Measurements from ENCODE around the gene GIPC3.
"Not testable (repeated sequence)": the region's sequence is repeated elsewhere in the genome, so short reads cannot be mapped to it uniquely, and the experiment has no call there.

GIPC3 gene

DNA sequence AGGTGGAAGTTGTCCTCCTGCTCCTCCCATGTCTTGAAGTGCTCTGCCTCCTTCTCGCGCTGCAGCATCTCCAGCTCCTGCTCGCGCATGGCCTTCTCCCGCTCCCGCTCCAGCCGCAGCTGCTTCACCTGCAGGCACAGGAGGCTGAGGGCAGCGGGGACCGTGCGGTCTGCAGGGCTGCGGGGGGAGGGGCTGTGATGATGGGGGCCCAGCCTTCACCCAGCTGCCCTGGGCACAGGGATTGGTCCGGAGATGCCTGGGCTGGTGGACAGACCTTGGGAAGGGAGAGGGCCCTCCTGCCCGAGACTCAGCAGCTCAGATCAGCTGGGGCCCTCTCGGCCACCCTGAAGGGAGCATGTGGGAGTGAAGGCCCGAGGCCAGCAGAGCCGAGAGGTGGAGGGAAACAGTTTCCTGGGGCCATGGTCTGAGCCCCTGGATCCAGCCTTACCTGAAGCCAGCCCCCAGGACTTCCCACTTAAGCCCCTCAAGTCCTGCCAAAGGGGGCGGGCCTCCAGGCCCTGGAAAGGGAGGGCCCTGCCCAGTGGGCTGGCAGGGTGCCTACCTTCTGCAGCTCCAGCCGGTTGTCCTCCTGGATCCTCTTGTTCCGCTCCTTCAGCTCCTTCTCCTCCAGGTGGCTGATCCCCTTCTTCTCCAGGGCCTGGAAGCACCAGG, 35.0 kb downstream of the GIPC3 start:
- DNase-seq, result no peak

DNA sequence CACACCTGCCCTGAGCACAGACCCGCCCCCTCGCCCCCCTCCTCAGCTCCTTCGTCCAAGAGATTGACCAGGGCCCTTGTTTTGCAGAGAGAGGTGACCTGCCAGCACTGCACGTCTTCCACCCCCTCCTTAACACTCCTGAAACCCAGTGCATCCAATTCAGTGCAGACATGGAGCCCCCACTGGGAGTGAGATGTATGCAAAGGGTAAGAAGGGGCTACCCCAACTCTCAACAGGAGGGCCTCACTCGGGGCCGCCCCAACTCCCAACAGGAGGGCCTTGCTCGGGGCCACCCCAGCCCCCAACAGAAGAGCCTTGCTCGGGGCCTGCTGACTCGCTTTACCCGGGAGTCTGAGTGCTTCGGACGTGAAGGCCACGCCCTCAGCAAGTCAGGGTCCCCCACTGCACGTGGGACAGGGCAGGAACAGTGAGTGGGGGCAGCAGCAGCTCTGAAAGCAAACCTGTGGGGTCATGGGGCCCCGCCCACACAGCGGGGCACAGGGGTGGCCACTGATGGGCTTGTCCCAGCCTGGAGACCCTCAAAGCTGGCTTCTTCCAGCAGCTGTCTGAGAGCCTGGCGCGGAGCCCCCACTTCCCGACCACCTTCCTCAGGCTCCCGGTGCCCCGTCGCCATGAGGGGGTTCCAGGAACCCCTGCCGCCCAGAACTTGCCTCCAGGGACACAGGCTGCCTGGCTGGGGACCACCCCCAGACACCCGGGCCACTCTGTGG, 35.7 kb downstream of the GIPC3 start:
- no peak for DNase-seq

DNA sequence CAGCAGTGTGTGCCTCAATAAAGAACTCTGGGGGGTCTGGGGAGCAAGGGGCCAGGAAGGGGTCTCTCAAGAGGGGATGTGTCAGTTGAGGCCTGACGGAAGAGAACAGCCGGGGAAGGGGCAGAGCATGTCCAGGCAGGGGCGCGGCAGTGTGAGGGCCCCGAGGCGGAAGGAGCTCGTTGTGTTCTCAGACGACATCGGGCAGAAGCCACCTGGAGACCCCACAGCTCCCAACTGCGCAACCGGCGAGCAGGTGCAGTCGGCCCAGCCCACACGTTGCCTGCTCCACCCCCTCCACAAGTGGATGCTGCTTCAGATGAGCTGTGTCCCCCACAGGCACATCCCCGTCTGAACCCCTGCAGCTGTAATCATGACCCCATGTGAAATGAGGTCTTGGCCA, 36.4 kb downstream of the GIPC3 start:
- DNase-seq, result no peak

DNA sequence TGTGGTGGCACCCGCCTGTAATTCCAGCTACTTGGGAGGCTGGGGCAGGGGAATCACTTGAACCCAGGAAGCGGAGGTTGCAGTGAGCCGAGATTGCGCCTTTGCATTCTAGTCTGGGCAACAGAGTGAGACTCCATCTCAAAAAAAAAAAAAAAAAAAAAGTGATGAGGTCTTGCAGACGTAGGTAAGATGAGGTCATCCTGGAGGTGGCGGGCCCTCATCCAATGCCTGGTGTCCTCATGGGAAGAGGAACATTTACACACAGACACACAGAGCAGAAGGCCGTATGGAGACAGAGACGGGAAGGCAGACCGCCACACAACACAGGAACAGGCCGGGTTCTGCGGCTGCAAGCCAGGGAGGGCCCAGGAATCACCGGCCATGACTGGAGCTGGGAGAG, 36.9 kb downstream of the GIPC3 start:
- DNase-seq, result no peak

DNA sequence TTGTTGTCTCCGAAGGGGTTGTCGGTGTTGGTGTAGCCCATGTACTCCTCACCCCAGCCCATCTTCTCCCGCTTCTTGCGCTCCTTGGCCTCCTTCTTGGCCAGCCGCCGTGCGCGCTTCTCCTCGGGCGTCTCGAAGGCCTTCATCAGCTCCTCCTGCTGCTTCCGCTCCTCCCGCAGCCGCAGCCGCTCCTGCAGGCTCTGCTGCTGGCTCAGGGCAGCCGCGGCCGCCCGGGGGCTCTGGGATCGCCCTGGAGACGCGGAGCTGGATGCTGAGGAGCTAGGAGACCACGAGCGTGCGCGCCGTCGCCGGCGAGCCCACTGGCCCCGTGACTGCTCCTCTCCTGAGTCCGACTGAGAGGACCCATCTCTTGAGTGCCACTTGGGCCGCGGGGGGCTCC, 38.4 kb downstream of the GIPC3 start:
- DNase-seq, result no peak

DNA sequence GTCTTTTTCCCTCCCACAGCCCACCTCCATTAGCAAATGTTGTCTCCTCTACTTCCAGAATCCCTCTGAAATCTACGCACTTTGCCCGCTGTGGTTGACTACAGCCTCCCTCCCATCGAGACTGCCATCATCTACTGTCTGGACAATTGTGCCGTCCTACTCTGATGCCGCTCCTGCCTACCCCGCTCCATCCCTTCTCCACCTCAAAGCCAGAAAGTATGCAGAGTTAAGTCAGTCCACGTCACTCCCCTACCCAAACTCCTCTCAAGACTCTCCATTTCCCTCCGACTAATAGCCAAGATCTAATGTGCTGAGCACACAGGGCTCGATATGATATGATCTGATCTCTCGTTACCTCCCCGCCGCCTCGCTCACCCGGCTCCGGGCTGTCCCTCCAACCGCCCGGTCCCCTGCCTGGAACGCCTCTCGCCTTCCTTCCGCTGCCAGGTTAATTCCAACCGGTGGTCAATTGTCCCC, 40.8 kb downstream of the GIPC3 start:
- DNase-seq, result no peak

DNA sequence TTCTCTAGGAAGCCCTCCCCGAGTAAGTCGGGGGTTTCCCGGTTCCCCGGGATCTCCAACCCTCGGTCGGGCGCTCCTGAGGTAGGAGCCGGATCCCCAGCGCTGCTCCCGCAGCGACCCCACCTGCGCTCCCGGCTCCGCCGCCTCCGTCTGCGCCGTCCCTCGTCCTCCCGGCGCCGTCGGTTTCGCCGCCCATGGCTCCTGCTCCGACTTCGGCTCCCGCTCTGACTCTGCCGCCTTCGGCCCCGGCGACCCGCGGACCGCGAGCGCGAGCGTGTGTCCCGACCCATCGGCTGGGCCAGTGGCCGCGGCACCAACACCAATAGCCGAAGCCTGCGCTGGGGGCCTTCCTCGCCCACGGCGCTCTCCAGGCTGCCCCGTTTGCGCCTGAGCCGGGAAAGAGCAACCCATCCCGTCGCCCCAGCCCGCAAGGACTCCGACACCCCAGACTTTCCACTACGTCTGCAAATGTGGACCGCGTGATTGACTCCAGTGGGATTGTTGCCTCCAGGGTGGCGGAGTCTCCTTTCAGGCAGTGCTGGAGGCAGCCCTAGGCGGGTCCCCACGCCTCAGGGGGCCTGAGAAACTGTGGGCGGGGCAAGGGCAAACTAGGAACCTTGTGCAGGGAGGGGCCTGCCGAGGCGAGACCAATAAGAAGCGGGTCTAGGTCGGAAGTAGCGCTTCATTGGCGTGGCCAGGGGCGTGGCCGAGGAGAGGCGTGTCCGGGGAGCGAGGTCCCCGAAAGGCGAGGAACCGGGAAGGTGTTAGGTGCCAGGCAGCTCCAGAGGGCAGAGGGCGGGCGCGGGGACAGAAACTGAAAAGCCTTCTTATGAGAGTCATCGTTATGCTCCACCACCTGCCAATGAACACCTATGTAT, 41.4 kb downstream of the GIPC3 start, which contains the start of gene CACTIN:
Gene CACTIN, minus strand, starts transcription at position 318 of the 878 bp plus-strand sequence. Its CDS starts 28 bp downstream, at position 290.
- peak; percentile 87 to 97 for DNase-seq

DNA sequence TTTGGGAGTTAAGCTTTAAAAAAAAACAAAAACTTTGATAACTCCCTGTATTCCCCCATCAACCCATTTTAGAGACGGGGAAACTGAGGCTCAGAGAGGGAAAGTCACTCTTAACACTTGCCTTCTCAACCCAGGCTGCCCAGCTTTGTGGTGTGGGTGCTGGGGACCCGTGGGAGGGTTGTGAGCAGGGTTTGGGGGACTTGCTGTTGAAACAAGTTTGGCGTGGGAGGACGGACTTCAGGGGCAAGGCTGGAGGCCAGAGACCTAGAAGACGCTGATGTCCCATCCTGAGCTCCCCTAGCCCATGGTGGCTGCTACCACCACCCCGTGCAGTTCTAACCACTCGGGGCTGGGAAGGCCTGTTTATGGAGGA, 42.1 kb downstream of the GIPC3 start:
- no peak for DNase-seq

DNA sequence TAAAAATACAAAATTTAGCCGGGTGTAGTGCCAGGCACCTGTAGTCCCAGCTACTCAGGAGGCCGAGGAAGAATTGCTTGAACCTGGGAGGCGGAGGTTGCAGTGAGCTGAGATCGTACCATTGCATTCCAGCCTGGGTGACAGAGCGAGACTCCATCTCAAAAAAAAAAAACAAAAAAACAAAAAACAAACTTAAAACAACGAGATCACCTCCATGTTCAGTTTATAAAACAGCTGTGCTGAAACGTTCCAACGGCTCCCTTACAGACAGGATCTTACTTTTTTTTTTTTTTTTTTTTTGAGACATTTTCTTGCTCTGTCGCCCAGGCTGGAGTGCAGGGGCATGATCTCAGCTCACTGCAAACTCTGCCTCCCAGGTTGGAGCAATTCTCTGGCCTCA, 43.5 kb downstream of the GIPC3 start:
- DNase-seq, result not testable (repeated sequence)

DNA sequence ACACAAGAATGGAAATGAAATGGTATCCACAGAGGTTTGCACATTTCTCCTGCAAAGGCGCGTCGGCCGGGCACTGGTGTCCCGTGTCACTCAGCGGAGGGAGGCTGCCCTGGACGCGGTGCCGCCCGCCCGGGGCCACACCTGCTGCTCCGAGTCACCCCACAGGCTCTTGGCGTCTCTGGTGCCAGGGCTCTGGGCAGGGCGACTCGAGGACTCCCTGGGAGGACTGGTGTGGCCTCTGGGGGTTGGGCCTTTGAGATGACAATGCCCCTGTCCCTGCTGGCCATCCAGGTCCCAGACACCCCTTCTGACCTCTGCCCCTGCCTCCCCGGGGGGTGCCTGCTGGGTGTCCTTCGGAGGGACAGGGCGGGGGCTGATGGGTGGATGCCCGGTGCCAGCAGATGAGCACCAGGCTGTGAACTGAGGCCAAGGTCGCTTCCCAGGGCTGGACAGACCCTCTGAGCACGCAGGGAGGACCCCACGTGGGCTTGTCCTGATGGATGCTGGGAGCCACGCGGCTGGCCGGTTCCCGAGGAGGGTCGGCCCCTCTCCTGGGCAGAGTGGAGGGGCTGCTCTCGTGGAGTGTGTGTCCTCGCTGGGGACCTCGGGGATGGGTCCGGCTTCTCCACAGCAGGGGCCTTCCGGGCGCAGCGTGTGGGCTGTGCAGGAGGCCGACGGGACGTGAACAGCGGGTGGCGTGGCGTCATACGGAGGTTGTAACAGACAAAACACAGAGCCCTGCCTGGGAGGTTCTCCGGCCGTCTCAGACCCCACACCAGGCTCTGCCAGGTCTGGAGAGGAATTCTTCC, 46.0 kb downstream of the GIPC3 start:
- DNase-seq, result no peak

DNA sequence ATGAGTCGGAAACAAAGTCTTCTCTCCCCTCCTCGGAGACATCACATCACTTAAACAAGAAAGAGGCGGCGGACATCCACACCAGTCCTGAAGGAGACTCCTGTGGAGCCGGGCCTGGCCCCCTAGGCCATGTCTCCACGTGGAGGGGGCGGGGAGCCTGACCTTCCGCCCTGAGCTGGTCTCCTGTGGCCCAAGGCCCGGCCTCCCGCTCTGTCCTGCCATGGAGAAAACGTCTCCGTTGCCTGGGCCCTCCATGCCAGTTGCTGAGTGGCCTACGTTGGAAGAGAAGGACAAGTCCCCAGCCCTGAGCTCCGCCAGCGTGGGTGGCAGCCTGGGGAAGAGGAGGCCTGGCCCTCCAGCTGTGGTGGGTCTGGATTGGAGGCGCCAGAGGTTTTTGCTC, 46.8 kb downstream of the GIPC3 start:
- no peak for DNase-seq

DNA sequence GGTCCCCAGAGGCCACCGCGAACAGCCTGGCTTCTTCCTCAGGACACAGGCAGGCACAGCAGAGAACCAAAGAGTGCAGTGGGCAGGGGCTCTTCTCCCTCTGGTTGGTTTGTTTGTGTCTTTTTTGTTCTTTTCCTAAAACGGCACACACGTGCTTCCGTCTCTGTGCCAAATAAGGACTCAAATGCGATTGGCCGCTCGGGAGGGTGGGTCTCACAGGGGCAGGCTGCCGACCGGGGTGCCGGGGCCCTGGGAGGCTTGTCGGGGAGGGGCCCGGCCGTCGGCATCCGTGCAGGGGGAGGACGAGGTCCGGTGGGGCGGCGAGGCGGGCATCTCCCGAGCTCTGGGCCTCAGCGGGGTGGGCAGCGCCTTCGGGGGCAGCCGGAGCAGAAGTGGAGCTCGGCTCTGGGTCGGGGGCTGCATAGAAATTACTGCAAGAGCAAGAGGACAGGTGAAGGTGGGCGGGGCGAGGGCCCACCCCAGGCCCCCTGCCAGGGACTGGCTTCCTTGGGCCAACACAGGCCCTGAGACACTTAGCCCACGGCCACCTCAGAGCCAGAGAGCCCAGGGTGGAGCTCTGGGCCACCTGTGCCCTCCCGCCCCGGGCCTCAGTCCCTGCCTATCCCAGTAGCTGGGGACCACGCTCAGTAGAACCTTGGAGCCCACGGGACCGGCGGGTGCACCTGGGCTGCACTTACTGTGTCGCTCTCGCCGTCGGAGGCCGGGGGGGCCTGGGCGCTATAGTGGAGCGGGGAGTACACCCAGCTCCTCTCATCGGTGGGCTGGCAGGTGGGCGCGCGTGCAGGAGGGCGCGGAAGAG, 47.7 kb downstream of the GIPC3 start:
- DNase-seq, result no peak

DNA sequence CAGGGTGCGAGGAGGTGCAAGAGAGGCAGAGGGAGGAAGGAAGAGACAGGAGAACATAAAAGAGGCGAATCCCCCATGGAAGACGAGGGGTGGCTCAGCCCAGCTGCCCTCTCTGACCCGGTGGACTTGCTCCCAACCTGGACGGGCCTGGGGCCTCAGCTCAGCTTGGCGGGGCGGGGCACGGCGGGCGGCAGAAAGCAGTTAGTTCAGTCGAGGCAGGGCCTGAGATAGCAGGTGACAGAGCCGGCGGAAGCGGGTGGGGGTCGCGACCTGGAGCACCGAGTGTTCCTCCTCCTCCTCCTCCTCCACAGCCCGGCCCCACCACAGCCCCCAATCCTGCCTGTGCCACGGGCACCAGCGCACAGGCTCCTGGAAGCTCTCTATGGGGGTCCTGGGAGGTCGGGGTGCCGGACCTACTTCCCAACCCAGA, 48.3 kb downstream of the GIPC3 start:
- DNase-seq, result no peak

DNA sequence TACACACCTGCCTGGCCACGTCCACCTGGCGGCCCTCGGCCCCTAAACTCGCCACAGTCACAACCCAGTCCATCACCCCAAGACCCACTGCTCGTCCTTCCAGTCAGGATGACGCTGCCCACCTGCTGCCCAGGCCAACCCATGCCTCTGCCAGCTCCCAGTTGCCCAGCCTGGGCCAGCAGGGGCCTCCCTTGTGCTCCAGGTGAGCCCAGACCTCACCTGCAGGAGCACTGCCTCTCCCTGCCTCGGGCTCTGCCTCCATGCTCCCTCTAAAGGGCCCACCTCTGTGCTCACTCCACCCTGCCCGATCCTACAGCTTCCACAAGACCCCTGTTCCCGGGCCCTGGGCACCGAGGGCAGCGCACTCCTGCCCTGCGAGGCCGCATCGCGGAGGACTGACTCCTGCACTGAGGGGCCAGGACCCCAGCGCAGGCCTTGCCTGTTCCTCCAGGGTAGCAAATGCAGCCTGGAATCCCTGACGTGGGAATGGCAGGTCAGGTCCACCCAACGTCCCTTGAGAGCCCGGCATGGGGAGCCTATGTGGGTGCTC, 49.3 kb downstream of the GIPC3 start:
- no peak for DNase-seq

DNA sequence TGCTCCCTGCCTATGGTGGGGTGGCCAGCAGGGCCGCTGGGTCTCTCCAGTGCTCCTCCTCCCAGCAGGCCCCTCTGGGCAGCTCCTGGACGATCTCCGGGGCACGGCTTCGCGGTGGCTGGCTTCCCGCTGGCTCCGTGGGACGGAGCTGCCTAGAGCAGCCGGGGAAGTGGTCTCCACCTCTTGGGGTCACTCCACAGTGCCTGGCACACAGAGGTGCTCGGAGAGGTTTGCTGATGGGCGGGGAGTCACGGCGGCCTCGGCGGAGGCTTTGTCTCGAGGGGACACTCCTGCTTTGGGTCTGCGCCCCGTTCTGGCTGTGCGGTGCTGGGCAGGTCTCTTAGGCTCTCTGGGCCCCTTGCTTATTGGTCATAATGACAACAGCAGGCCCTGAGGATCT, 51.2 kb downstream of the GIPC3 start:
- no peak for DNase-seq

DNA sequence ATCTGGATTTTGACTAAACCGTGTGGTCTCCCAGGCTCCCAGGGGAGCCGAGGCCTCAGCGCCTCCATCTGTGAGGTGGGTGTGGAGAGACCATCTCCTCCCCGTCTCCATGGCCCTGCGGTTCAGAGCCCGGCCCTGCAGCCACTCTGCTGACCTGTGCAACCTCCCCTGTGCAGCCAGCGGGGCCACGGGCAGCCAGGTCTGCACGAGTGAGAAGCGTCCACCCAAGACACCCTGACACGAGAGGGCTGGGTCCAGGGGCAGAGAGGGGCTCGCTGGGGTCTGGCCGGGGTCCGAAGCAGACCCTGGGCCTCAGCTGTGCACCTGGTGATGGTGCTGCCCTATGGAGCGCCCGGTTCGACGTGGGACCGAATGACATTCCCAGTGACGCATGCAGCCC, 51.7 kb downstream of the GIPC3 start:
- no peak for DNase-seq

DNA sequence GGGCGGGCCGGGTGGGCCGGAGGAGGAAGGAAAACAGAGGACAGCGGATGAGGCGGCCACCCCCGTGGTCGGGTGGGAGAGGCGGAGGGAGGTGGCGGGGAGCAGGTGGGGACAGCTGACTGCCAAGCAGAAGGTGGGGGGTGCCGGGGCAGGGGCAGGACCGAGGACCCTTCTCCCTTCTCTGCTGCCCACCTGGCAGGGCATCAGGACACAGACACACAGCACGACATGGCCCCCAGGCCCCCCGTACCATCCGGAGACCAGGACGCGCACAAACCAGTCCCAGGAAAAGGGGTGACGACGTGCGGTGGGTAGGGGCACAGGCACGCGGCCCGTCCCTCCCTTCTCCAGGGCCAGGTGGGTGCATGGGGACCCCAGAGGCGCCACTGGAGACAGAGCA, 52.3 kb downstream of the GIPC3 start:
- no peak for DNase-seq

DNA sequence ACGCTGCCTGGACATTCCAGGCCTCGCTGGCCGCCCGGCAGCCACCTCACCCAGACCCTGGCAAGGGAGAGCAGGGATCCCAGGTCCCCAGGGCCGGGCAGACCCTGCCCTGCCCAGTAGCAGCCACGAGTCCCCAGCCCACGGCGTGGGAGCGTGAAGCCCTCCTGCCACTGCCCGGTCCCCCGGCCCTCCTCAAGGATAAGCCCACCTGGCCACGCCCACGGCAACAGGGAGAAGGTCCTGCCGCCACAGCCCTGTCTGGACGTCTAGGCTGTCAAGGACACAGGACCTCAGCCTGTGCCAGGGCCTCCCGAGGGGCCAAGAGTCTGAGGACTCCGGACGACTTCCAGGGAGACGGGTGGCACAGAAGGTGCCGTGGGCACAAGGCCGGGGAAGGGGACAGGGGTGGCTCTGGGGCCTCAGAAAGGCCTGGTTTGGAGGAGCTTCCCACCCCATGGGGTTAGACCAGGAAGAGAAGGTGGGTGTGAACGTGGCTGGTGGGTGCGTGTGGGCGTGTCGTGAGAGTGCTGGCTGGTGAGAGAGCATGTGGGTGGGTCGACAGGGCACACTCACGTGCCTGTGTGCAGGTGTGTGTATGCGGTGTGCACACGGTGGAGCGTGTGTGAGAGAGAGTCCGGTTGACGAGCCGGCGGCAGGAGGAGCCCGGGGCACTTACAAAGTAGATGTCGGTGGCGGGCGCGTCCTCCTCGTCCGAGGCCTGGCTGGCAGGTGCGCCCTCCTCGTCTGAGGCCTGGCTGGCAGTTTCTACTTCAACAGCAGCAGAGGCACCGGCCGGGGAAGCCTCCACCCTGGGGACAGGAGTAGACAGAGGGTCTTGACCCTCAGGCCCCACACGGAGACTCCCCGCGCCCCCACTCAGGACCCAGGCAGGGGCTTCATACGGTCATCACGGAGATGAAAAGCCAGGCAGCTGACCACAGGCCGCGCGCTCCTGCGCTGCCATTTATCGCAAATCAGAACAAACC, 53.2 kb downstream of the GIPC3 start:
- no peak for DNase-seq

DNA sequence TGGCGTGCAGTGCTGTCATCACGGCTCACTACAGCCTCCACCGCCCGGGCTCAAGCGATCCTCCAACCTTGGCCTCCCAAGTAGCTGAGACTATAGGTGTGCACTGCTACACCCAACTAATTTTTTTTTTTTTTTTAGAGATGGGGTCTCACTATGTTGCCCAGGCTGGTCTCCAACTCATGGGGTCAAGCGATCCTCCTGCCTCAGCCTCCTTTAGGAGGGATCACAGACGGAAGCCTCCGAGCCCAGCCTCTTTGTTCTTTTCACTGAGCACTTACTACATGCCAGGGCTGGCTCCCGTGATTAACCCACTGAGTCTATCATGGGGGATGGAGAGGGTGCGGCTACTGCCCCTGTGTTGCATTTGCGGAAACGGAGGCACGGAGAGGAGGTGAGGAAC, 54.2 kb downstream of the GIPC3 start:
- no peak for DNase-seq

Data from NCI-H526 (cell line).